ENCODE measurements around the gene TCF4.

Gene TCF4

GRCh38 chr18:55346961-55347740 is 240.8 kb downstream of the TCF4 start:
- no peak for DNase-seq (ENCODE audit: low read depth)
- no peak for TF ChIP-seq CTCF (conservative IDR thresholded peaks at IDR 0.05; ENCODE audit: control insufficient read depth, insufficient read depth, low read depth, low read length)
- H3K4me3 ChIP-seq (ENCODE audit: control insufficient read depth, low read depth, low read length): no peak overlapping the region

DNA sequence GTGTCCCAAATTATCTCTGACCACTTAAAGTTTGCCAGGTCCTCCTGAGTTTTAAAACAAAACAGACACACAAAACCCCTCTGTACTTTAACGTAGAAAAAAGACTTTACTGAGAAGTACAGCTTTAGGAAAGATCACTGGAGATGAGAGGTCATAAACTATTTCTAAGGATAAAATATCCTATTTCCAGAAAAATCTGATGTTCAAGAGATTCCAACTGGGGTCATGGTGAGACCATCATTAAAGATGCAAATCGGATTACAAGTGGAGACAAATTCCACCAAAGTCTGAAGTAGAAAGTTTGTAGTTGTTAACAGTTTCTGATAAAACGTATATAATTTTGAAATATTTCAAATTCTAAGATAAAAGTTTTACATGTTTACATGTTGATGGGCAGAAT is 241.6 kb downstream of the TCF4 start:
- no peak for DNase-seq (ENCODE audit: low read depth)
- H3K4me3 ChIP-seq (ENCODE audit: control insufficient read depth, low read depth, low read length): no peak overlapping the region
- no peak for TF ChIP-seq CTCF (conservative IDR thresholded peaks at IDR 0.05; ENCODE audit: control insufficient read depth, insufficient read depth, low read depth, low read length)

GRCh38 chr18:55345103-55345950 is 242.7 kb downstream of the TCF4 start:
- TF ChIP-seq CTCF (conservative IDR thresholded peaks at IDR 0.05; ENCODE audit: control insufficient read depth, insufficient read depth, low read depth, low read length): no peak
- no peak for DNase-seq (ENCODE audit: low read depth)
- no peak overlapping the region for H3K4me3 ChIP-seq (ENCODE audit: control insufficient read depth, low read depth, low read length)

GRCh38 chr18:55343396-55344073 is 244.5 kb downstream of the TCF4 start:
- DNase-seq (ENCODE audit: low read depth): peak; percentile 56
- TF ChIP-seq CTCF (conservative IDR thresholded peaks at IDR 0.05; ENCODE audit: control insufficient read depth, insufficient read depth, low read depth, low read length): peak; percentile 76
- no peak overlapping the region for H3K4me3 ChIP-seq (ENCODE audit: control insufficient read depth, low read depth, low read length)

DNA sequence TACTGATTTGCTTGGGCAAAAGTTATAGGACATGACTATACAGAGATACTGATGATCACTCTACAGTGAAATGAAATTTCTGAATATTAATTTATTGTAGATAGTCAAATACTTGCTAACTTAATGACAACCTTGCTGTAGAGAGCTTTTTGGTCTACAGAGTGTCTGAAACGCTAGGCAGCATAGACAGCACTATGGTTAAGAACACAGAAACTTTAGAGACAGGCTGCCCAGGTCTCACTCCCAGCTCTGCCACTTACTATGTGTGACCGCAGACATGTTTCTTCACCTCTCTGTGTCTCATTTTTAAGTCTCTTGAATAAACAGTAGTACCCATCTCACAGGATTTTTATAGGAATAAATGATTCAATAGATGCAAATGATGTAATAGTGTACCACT is 247.0 kb downstream of the TCF4 start:
- no peak overlapping the region for H3K4me3 ChIP-seq (ENCODE audit: control insufficient read depth, low read depth, low read length)
- no peak for TF ChIP-seq CTCF (conservative IDR thresholded peaks at IDR 0.05; ENCODE audit: control insufficient read depth, insufficient read depth, low read depth, low read length)
- DNase-seq (ENCODE audit: low read depth): no peak

- TF ChIP-seq CTCF (conservative IDR thresholded peaks at IDR 0.05; ENCODE audit: control insufficient read depth, insufficient read depth, low read depth, low read length): no peak
- H3K4me3 ChIP-seq (ENCODE audit: control insufficient read depth, low read depth, low read length): no peak overlapping the region
- DNase-seq (ENCODE audit: low read depth): no peak
Measured at GRCh38 chr18:55339990-55340389, 248.0 kb downstream of the TCF4 start.

Measured in fibroblast of mammary gland (primary cell).